HepG2 (cell line): ENCODE results near the gene NKRF. TPM values are rescaled to one million over a fixed set of nuclear protein-coding genes. Genes with fewer than 3 reads are reported as not detected.

Experiments used
- ATAC-seq: fragments of 200-7000 bp; cut with Tn5 transposase; 3 replicates; pipeline ENCODE4 v1.9.1; 2020; ENCODE audit warnings: mild to moderate bottlenecking, moderate library complexity
- BruUV-seq: library from RNA; stranded (reverse); fragments of 400-500 nt; replicated peaks from 2 replicates; lab custom pipeline; 2021; lab: Mats Ljungman, UMichigan
- CTCF ChIA-PET: fragments of 300-600 bp; formaldehyde crosslinking; extraction: SDS; loops from one replicate; lab custom pipeline; 2021; ENCODE audit warnings: low total read pairs, inconsistent platforms, low intra/inter-chr PET ratio; lab: Yijun Ruan, JAX
- POLR2A ChIA-PET: fragments of 350-600 bp; sonication (Branson Sonifier 250); formaldehyde crosslinking; loops from one replicate; lab custom pipeline; 2020; ENCODE audit warnings: antibody characterized with exemption, inconsistent platforms; lab: Yijun Ruan, JAX
- DNase-seq: peaks from one replicate; pipeline ENCODE4 v3.0.0-alpha.2; 2015; ENCODE audit warnings: low spot score
- FAIRE-seq: peaks from 3 replicates; lab custom pipeline; 2011; peaks lifted over from hg19 to GRCh38; lab: Jason Lieb, UNC
- H2AFZ ChIP-seq: one replicate; pipeline ENCODE4 v1.6.1; 2011; ENCODE audit warnings: low read length, inconsistent platforms
- H3K27ac ChIP-seq: fragments of 300-600 bp; 3 replicates; pipeline ENCODE4 v1.8.0; 2011; ENCODE audit warnings: mixed run types, mild to moderate bottlenecking, mixed read lengths, low read length, inconsistent platforms; ENCODE audit not compliant: insufficient read depth; ENCODE audit errors: extremely low read length
- H3K27me3 ChIP-seq, 2 experiments: fragments of 200-600 bp in 1 of 2; 2 replicates in 1 of 2; 3 replicates in 1 of 2; pipeline versions ENCODE4 v1.6.0 to v1.8.0; 2011; ENCODE audit warnings: low read length in 2 of 2, mild to moderate bottlenecking in 2 of 2, moderate library complexity in 2 of 2, inconsistent platforms in 1 of 2; ENCODE audit not compliant: insufficient read depth in 2 of 2, control insufficient read depth in 1 of 2
- H3K36me3 ChIP-seq, 2 experiments: fragments of 200-600 bp in 1 of 2; replicated peaks in 1 of 2; 2 replicates in 1 of 2; 3 replicates in 1 of 2; pipeline versions ENCODE4 v1.5.1 to v1.8.0; 2011; ENCODE audit warnings: low read length in 2 of 2, inconsistent platforms in 1 of 2; ENCODE audit not compliant: insufficient read depth in 2 of 2, control insufficient read depth in 1 of 2
- H3K4me1 ChIP-seq: 2 replicates; pipeline ENCODE4 v1.5.1; 2012; ENCODE audit warnings: low read length, inconsistent platforms; ENCODE audit not compliant: insufficient read depth
- H3K4me2 ChIP-seq: 2 replicates; pipeline ENCODE4 v1.6.0; 2011; ENCODE audit warnings: low read depth, low read length, inconsistent platforms
- H3K4me3 ChIP-seq, 3 experiments: fragments of 200-600 bp in 1 of 3; sonication (generic), shearing (Covaris generic) in 1 of 3; replicated peaks in 1 of 3; 2 replicates each; pipeline ENCODE4 v1.5.1; 2011 to 2016; ENCODE audit warnings: low read length in 3 of 3, inconsistent platforms in 2 of 3, low read depth in 2 of 3, mild to moderate bottlenecking in 2 of 3, control low read depth in 1 of 3, mixed read lengths in 1 of 3; ENCODE audit not compliant: insufficient read depth in 1 of 3
- H3K79me2 ChIP-seq: one replicate; pipeline ENCODE4 v1.6.1; 2011; ENCODE audit warnings: low read length, inconsistent platforms; ENCODE audit not compliant: insufficient read depth
- H3K9ac ChIP-seq: 2 replicates; pipeline ENCODE4 v1.6.0; 2011; ENCODE audit warnings: mild to moderate bottlenecking, low read depth, low read length, inconsistent platforms; ENCODE audit not compliant: insufficient read depth
- H3K9me3 ChIP-seq: 2 replicates; pipeline ENCODE4 v1.5.1; 2012; ENCODE audit warnings: mild to moderate bottlenecking, low read length
- H4K20me1 ChIP-seq: 2 replicates; pipeline ENCODE4 v1.6.0; 2011; ENCODE audit warnings: inconsistent platforms, mild to moderate bottlenecking, low read length, moderate library complexity; ENCODE audit not compliant: insufficient read depth
- GFI1 ChIP-seq: sonication (generic); formaldehyde crosslinking; IDR thresholded peaks from 2 replicates; pipeline ENCODE4 v1.5.0; 2020; ENCODE audit warnings: missing genetic modification reagents, mild to moderate bottlenecking, borderline replicate concordance
- MAFK ChIP-seq, 2 experiments: IDR thresholded peaks in 1 of 2; conservative IDR thresholded peaks in 1 of 2; 2 replicates each; pipeline ENCODE4 v1.6.1; 2011; ENCODE audit warnings: improper control_type of control experiment in 2 of 2, low read length in 2 of 2
- MEF2D ChIP-seq: sonication (generic); formaldehyde crosslinking; IDR thresholded peaks from 2 replicates; pipeline ENCODE4 v1.5.1; 2020; ENCODE audit warnings: mild to moderate bottlenecking, missing genetic modification reagents
- MEIS1 ChIP-seq: sonication (generic); formaldehyde crosslinking; IDR thresholded peaks from 2 replicates; pipeline ENCODE4 v1.9.0; 2021; ENCODE audit warnings: mild to moderate bottlenecking, missing genetic modification reagents, moderate library complexity, borderline replicate concordance
- NR2F6 ChIP-seq, 2 experiments: IDR thresholded peaks; 2 replicates each; pipeline ENCODE4 v1.6.1; 2016; ENCODE audit warnings: antibody characterized with exemption in 1 of 2, mild to moderate bottlenecking in 1 of 2
- NR3C1 ChIP-seq: sonication (generic); formaldehyde crosslinking; IDR thresholded peaks from 2 replicates; pipeline ENCODE4 v1.4.0; 2020; ENCODE audit warnings: missing genetic modification reagents
- TFDP1 ChIP-seq: IDR thresholded peaks from 2 replicates; pipeline ENCODE4 v1.6.1; 2016; ENCODE audit warnings: missing compliant biosample characterization, missing genetic modification reagents, borderline replicate concordance
- ZFX ChIP-seq: sonication (generic); formaldehyde crosslinking; IDR thresholded peaks from 2 replicates; pipeline ENCODE4 v1.4.0; 2020; ENCODE audit warnings: mild to moderate bottlenecking, low read depth, missing genetic modification reagents, moderate library complexity
- ZHX2 ChIP-seq, 2 experiments: sonication (generic) in 1 of 2; formaldehyde crosslinking in 1 of 2; IDR thresholded peaks; 2 replicates each; pipeline versions ENCODE4 v1.6.1 to v1.9.0; 2014 to 2022; ENCODE audit warnings: antibody characterized with exemption in 1 of 2, borderline replicate concordance in 1 of 2, inconsistent platforms in 1 of 2, low read depth in 1 of 2, missing genetic modification reagents in 1 of 2
- ZNF530 ChIP-seq: sonication (generic); formaldehyde crosslinking; IDR thresholded peaks from 2 replicates; pipeline ENCODE4 v1.5.0; 2020; ENCODE audit warnings: low read depth, mild to moderate bottlenecking, missing genetic modification reagents
- ZNF598 ChIP-seq: sonication (generic); formaldehyde crosslinking; IDR thresholded peaks from 2 replicates; pipeline ENCODE4 v1.5.1; 2020; ENCODE audit warnings: mild to moderate bottlenecking, missing genetic modification reagents, borderline replicate concordance
- ZXDC ChIP-seq: sonication (generic); formaldehyde crosslinking; IDR thresholded peaks from 2 replicates; pipeline ENCODE4 v1.5.0; 2020; ENCODE audit warnings: mild to moderate bottlenecking, missing genetic modification reagents
- WGBS: methylation state at CpG from one replicate; pipeline ENCODE4 v1.1.6; 2017; ENCODE audit warnings: low lambda C conversion rate; 5-methylcytosine and 5-hydroxymethylcytosine counted together
- in situ Hi-C: cut with HindIII; loops from 2 replicates; pipeline ENCODE4 v1.10.0; 2017; ENCODE audit warnings: low pct_unique_long_range_greater_than_20kb; ENCODE audit not compliant: extremely low pct_ligation_motif_present
- intact Hi-C: fragments of 100-400 bp; cut with micrococcal nuclease; formaldehyde crosslinking; loops from one replicate; pipeline ENCODE4 v1.10.0; 2022; ENCODE audit not compliant: unreplicated experiment
- polyA plus RNA-seq, 8 experiments: library from polyadenylated mRNA; depleted of rRNA in 3 of 8; stranded (reverse) in 7 of 8; unstranded in 1 of 8; fragments of >200 nt; fragmentation: Illumina TruSeq in 4 of 8; extraction: Trizol in 4 of 8; gene quantifications; 2 replicates each; pipeline versions ENCODE4 v1.2.1 to v1.2.3, GENCODE V29; 2011 to 2016; ENCODE audit warnings: low read depth in 4 of 8, missing spikeins in 1 of 8, mixed read lengths in 1 of 8; ENCODE audit not compliant: insufficient read depth in 1 of 8
- total RNA-seq, 5 experiments: library from RNA; depleted of rRNA; stranded (reverse); fragments of >200 nt; fragmentation: Illumina TruSeq; extraction: Trizol; gene quantifications; 2 replicates each; pipeline ENCODE4 v1.2.3, GENCODE V29; 2016; ENCODE audit warnings: low read depth in 1 of 5

Gene NKRF
- total and polyA plus RNA-seq, 2 of the 13 experiments (the other 11 are each of a cell fraction or from before 2014, with no cell fraction given) = 3.3 to 6.0 TPM

- no peak overlapping the region for H3K4me3 ChIP-seq
- no peak overlapping the region for H2AFZ ChIP-seq
- 93% methylated on average over 9 of the region's 10 CpGs for WGBS
- no TSS peak for BruUV-seq
- no peaks in the 10 kb centered on the region for H3K79me2 ChIP-seq
- H3K9me3 ChIP-seq = no peaks in the 10 kb centered on the region
- no peaks in the 10 kb centered on the region for H3K27me3 ChIP-seq
- DNase-seq (no peak), ATAC-seq (no peak), FAIRE-seq (no peak)
- no peak overlapping the region for H3K27ac ChIP-seq
- no peak overlapping the region for H3K9ac ChIP-seq
- intact Hi-C loops = no loop called here
- POLR2A ChIA-PET = no interaction called here
- H3K4me2 ChIP-seq = no peak overlapping the region
- in situ Hi-C loops = no loop called here
- CTCF ChIA-PET = no interaction called here
- H3K4me1 ChIP-seq = no peaks in the 10 kb centered on the region
- no peaks in the 10 kb centered on the region; a peak in 2 of 5 replicates for H3K36me3 ChIP-seq
- H4K20me1 ChIP-seq = no peaks in the 10 kb centered on the region
- TF ChIP-seq NR3C1 = no peak
- TF ChIP-seq GFI1 (CRISPR knock-in tag) = no peak
- TF ChIP-seq ZHX2 (IDR thresholded peaks at IDR 0.05; ENCODE audit: low read depth) = no peak
- no peak for TF ChIP-seq ZHX2 (CRISPR knock-in tag; IDR thresholded peaks at IDR 0.05; ENCODE audit: borderline replicate concordance)
- no peak for TF ChIP-seq ZFX (CRISPR knock-in tag)
- no peak for TF ChIP-seq ZNF530 (CRISPR knock-in tag)
- no peak for TF ChIP-seq MEF2D (CRISPR knock-in tag)
- no peak for TF ChIP-seq TFDP1 (CRISPR knock-in tag)
- TF ChIP-seq ZXDC = no peak
- no peak for TF ChIP-seq ZNF598 (CRISPR knock-in tag)
- no peak for TF ChIP-seq NR2F6 (IDR thresholded peaks at IDR 0.05)
- no peak for TF ChIP-seq NR2F6 (CRISPR knock-in tag; IDR thresholded peaks at IDR 0.05)
- TF ChIP-seq MAFK (conservative IDR thresholded peaks at IDR 0.05 in 1 of 2, IDR thresholded peaks at IDR 0.05 in 1 of 2; ENCODE audit: low read length in 2 of 2) = no peak
- no peak for TF ChIP-seq MEIS1 (CRISPR knock-in tag)
Observed at GRCh38 chrX:119624951-119625668, 18.9 kb upstream of the NKRF start.
